ENCODE data around the gene ADK. TPM values are rescaled to one million over a fixed set of nuclear protein-coding genes. Genes with fewer than 3 reads are reported as not detected.
"Not testable (repeated sequence)": the region's sequence is repeated elsewhere in the genome, so short reads cannot be mapped to it uniquely, and the experiment has no call there.

ADK gene
- total and polyA plus RNA-seq, 2 donors (not counting 1 experiment from before 2014, with no cell fraction given): 25.3 to 47.8 TPM

DNA sequence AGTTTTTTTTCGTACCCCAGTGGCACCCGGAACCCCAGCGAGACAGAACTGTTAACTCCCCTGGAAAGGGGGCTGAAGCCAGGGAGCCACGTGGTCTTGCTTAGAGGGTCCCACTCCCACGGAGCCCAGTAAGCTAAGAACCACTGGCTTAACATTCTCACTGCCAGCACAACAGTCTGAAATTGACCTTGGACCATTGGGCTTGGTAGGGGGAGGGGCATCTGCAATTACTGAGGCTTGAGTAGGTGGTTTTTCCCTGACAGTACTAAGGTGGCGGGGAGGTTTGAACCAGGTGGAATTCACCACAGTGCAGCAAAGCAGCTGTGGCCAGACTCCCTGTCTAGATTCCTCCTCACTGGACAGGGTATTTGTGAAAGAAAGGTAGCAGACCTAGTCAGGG lies 196.5 kb downstream of the ADK start:
- H4K20me1 ChIP-seq (ENCODE audit: control insufficient read depth, extremely low read depth, insufficient read depth, low read length): no peaks in the 10 kb centered on the region
- H3K4me2 ChIP-seq (ENCODE audit: extremely low read depth, insufficient read depth, low read length): no peak overlapping the region
- no peak overlapping the region for H3K4me3 ChIP-seq (replicated peaks in 1 of 4; ENCODE audit: control extremely low read depth in 1 of 4, insufficient read depth in 1 of 4, low read depth in 3 of 4, low read length in 4 of 4)
- H3K36me3 ChIP-seq (ENCODE audit: control insufficient read depth, insufficient read depth, low read length): no peaks in the 10 kb centered on the region
- H3K79me2 ChIP-seq (ENCODE audit: control insufficient read depth, insufficient read depth, low read length): no peaks in the 10 kb centered on the region
- H3K9me3 ChIP-seq (ENCODE audit: control insufficient read depth, insufficient read depth, low read depth, low read length): no peaks in the 10 kb centered on the region
- H3K9ac ChIP-seq (ENCODE audit: insufficient read depth, low read length): no peak overlapping the region
- no peak overlapping the region for H3K27ac ChIP-seq (ENCODE audit: insufficient read depth, low read length)
- no peak for DNase-seq (ENCODE audit: low read depth in 2 of 2)
- H2AFZ ChIP-seq (ENCODE audit: low read length): no peak overlapping the region
- H3K4me1 ChIP-seq (ENCODE audit: control insufficient read depth, extremely low read depth, insufficient read depth, low read length): no peaks in the 10 kb centered on the region
- H3K27me3 ChIP-seq (ENCODE audit: control insufficient read depth, insufficient read depth, low read length): no peaks in the 10 kb centered on the region
- TF ChIP-seq CTCF (conservative IDR thresholded peaks at IDR 0.05 in 1 of 2, IDR thresholded peaks at IDR 0.05 in 1 of 2; ENCODE audit: low read depth in 1 of 2, low read length in 2 of 2): no peak
- no peak for TF ChIP-seq EZH2 (IDR thresholded peaks at IDR 0.05; ENCODE audit: low read length, missing control alignments)

DNA sequence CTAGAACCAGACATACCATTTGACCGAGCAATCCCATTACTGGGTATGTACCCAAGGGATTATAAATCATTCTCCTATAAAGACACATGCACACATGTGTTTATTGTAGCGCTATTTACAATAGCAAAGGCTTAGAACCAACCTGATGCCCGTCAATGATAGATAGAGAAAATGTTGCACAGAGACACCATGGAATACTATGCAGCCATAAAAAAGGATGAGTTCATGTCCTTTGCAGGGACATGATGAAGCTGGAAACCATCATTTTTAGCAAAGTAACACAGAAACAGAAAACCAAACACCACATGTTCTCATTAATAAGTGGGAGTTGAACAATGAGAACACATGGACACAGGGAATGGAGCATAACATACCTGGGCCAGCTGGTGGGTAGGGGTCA lies 202.0 kb downstream of the ADK start:
- H3K4me2 ChIP-seq (ENCODE audit: extremely low read depth, insufficient read depth, low read length); H4K20me1 ChIP-seq (ENCODE audit: control insufficient read depth, extremely low read depth, insufficient read depth, low read length); H3K9me3 ChIP-seq (ENCODE audit: control insufficient read depth, insufficient read depth, low read depth, low read length); H3K36me3 ChIP-seq (ENCODE audit: control insufficient read depth, insufficient read depth, low read length); H3K79me2 ChIP-seq (ENCODE audit: control insufficient read depth, insufficient read depth, low read length); H2AFZ ChIP-seq (ENCODE audit: low read length); DNase-seq (ENCODE audit: low read depth in 2 of 2); H3K4me3 ChIP-seq (replicated peaks in 1 of 4; ENCODE audit: control extremely low read depth in 1 of 4, insufficient read depth in 1 of 4, low read depth in 3 of 4, low read length in 4 of 4); H3K27me3 ChIP-seq (ENCODE audit: control insufficient read depth, insufficient read depth, low read length); H3K9ac ChIP-seq (ENCODE audit: insufficient read depth, low read length); H3K27ac ChIP-seq (ENCODE audit: insufficient read depth, low read length); H3K4me1 ChIP-seq (ENCODE audit: control insufficient read depth, extremely low read depth, insufficient read depth, low read length): not testable (repeated sequence)

- DNase-seq (ENCODE audit: low read depth in 2 of 2): no peak
These were observed 210.7 kb downstream of the ADK start for GRCh38 chr10:74361678-74362077.

More at GRCh38 chr10:74361678-74362077, 210.7 kb downstream of the ADK start:
- Histone ChIP-seq H3K27ac (ENCODE audit: insufficient read depth, low read length) (no peak overlapping the region), H4K20me1 (ENCODE audit: control insufficient read depth, extremely low read depth, insufficient read depth, low read length) (no peaks in the 10 kb centered on the region), H3K9ac (ENCODE audit: insufficient read depth, low read length) (no peak overlapping the region), H3K4me3 (replicated peaks in 1 of 4; ENCODE audit: control extremely low read depth in 1 of 4, insufficient read depth in 1 of 4, low read depth in 3 of 4, low read length in 4 of 4) (no peak overlapping the region), H3K79me2 (ENCODE audit: control insufficient read depth, insufficient read depth, low read length) (no peaks in the 10 kb centered on the region), H3K36me3 (ENCODE audit: control insufficient read depth, insufficient read depth, low read length) (peaks cover 3% of the 10 kb centered on the region), H3K9me3 (ENCODE audit: control insufficient read depth, insufficient read depth, low read depth, low read length) (no peaks in the 10 kb centered on the region), H3K4me2 (ENCODE audit: extremely low read depth, insufficient read depth, low read length) (no peak overlapping the region), H3K4me1 (ENCODE audit: control insufficient read depth, extremely low read depth, insufficient read depth, low read length) (peaks cover 4% of the 10 kb centered on the region), H3K27me3 (ENCODE audit: control insufficient read depth, insufficient read depth, low read length) (no peaks in the 10 kb centered on the region), H2AFZ (ENCODE audit: low read length) (no peak overlapping the region)
- TF ChIP-seq EZH2 (IDR thresholded peaks at IDR 0.05; ENCODE audit: low read length, missing control alignments): no peak
- TF ChIP-seq CTCF (conservative IDR thresholded peaks at IDR 0.05 in 1 of 2, IDR thresholded peaks at IDR 0.05 in 1 of 2; ENCODE audit: low read depth in 1 of 2, low read length in 2 of 2): no peak

Data from fibroblast of lung (primary cell).